HG03196 (cell line): Measurements from ENCODE around the gene LHFPL5.

Experiments used
- ATAC-seq: cut with Tn5 transposase; IDR thresholded peaks from one replicate; pipeline ENCODE4 v1.9.1; 2021; ENCODE audit not compliant: unreplicated experiment

The LHFPL5 gene

GRCh38 chr6:35850208-35850607 lies 45.1 kb downstream of the LHFPL5 start:
- ATAC-seq: no peak

- no peak for ATAC-seq
These were observed 47.8 kb downstream of the LHFPL5 start for GRCh38 chr6:35852994-35853393.

- no peak for ATAC-seq
These were observed 51.1 kb downstream of the LHFPL5 start for GRCh38 chr6:35856250-35856649.

- no peak for ATAC-seq
These were observed 52.7 kb downstream of the LHFPL5 start for GRCh38 chr6:35857853-35858252.

GRCh38 chr6:35859367-35859766 lies 54.2 kb downstream of the LHFPL5 start:
- no peak for ATAC-seq
